ENCODE data around the gene CDK10.

Gene CDK10

DNA sequence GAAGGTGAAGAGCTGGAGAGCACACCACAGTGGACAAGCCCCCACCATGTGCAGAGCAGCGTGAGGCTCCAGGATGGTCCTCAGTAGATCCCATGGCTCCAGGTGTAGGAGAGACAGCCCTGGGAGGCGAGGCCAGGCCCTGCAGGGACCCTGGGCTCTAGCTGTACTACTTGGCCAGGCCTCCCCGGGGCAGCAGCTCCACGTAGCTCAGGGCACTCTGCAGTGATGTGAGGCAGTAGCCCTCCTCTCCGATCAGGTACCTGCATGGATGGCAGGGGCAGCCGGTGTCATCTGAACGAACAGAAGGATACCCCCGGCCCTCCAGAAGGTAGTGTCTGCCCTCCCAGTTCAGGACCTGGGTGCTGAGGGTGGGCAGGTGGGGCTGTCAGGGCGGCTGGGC, 21.2 kb downstream of the CDK10 start:
- Histone ChIP-seq H3K9me3 (ENCODE audit: control insufficient read depth, insufficient read depth, low read length) (no peaks in the 10 kb centered on the region), H3K4me3 (ENCODE audit: low read length) (no peak overlapping the region)
- TF ChIP-seq EZH2phosphoT487 (IDR thresholded peaks at IDR 0.05; ENCODE audit: borderline replicate concordance, low read length): no peak
- TF ChIP-seq, protein P1, sequence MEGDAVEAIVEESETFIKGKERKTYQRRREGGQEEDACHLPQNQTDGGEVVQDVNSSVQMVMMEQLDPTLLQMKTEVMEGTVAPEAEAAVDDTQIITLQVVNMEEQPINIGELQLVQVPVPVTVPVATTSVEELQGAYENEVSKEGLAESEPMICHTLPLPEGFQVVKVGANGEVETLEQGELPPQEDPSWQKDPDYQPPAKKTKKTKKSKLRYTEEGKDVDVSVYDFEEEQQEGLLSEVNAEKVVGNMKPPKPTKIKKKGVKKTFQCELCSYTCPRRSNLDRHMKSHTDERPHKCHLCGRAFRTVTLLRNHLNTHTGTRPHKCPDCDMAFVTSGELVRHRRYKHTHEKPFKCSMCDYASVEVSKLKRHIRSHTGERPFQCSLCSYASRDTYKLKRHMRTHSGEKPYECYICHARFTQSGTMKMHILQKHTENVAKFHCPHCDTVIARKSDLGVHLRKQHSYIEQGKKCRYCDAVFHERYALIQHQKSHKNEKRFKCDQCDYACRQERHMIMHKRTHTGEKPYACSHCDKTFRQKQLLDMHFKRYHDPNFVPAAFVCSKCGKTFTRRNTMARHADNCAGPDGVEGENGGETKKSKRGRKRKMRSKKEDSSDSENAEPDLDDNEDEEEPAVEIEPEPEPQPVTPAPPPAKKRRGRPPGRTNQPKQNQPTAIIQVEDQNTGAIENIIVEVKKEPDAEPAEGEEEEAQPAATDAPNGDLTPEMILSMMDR (IDR thresholded peaks at IDR 0.05; ENCODE audit: low read depth, low read length, poor library complexity, severe bottlenecking): no peak

DNA sequence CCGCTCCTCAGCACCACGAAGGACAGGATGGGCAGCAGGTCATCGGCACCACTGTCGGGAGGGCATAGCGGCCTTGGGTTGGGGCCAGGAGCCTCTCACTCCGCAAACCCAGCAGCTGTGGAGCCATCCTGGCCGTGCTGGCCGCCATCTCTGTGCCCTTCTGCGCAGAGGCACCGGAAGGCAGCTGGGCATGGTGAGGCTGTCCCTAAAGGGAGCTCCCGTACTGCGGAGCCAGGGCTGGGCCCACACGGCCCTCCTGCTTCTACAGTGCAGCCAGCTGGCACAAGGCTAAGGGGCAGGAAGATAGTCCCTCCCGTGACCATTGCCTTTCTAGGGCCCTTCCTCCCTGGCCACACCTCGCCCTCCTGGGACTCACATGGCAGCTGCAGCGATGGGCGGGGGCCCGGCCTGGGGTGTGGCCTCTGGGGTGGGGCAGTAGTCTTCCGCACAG, 22.0 kb downstream of the CDK10 start:
- Histone ChIP-seq H3K4me2 (ENCODE audit: low read length) (no peak overlapping the region), H3K27me3 (ENCODE audit: control insufficient read depth, low read length) (no peaks in the 10 kb centered on the region), H3F3A (ENCODE audit: control insufficient read depth, insufficient read depth) (no peaks in the 10 kb centered on the region), H3K79me2 (ENCODE audit: control insufficient read depth, low read length) (peaks cover 15% of the 10 kb centered on the region), H3K4me1 (ENCODE audit: control insufficient read depth, low read length) (peaks cover 11% of the 10 kb centered on the region), H3K9me3 (ENCODE audit: control insufficient read depth, insufficient read depth, low read length) (no peaks in the 10 kb centered on the region), H3K27ac (ENCODE audit: low read depth, low read length) (no peak overlapping the region), H3K9me2 (replicated peaks; ENCODE audit: control insufficient read depth, low read length) (no peaks in the 10 kb centered on the region), H3K36me3 (ENCODE audit: control insufficient read depth, low read length) (peaks cover 6% of the 10 kb centered on the region; the same call in 1 of the 2 replicates), H3K4me3 (ENCODE audit: low read length) (no peak overlapping the region), H4K20me1 (ENCODE audit: control insufficient read depth, insufficient read depth, low read depth, low read length) (no peaks in the 10 kb centered on the region)
- TF ChIP-seq, protein P1 (IDR thresholded peaks at IDR 0.05; ENCODE audit: low read depth, low read length, poor library complexity, severe bottlenecking): no peak
- no peak for TF ChIP-seq EZH2phosphoT487 (IDR thresholded peaks at IDR 0.05; ENCODE audit: borderline replicate concordance, low read length)

More for the DNA sequence above, 21.2 kb downstream of the CDK10 start:
- Histone ChIP-seq H3K27me3 (ENCODE audit: control insufficient read depth, low read length) (no peaks in the 10 kb centered on the region), H3K36me3 (ENCODE audit: control insufficient read depth, low read length) (peaks cover 2% of the 10 kb centered on the region; the same call in 1 of the 2 replicates), H3K9me2 (replicated peaks; ENCODE audit: control insufficient read depth, low read length) (no peaks in the 10 kb centered on the region), H3K79me2 (ENCODE audit: control insufficient read depth, low read length) (peaks cover 10% of the 10 kb centered on the region), H3K27ac (ENCODE audit: low read depth, low read length) (no peak overlapping the region), H4K20me1 (ENCODE audit: control insufficient read depth, insufficient read depth, low read depth, low read length) (no peaks in the 10 kb centered on the region), H3K4me1 (ENCODE audit: control insufficient read depth, low read length) (peaks cover 8% of the 10 kb centered on the region), H3F3A (ENCODE audit: control insufficient read depth, insufficient read depth) (no peaks in the 10 kb centered on the region), H3K4me2 (ENCODE audit: low read length) (no peak overlapping the region)

DNA sequence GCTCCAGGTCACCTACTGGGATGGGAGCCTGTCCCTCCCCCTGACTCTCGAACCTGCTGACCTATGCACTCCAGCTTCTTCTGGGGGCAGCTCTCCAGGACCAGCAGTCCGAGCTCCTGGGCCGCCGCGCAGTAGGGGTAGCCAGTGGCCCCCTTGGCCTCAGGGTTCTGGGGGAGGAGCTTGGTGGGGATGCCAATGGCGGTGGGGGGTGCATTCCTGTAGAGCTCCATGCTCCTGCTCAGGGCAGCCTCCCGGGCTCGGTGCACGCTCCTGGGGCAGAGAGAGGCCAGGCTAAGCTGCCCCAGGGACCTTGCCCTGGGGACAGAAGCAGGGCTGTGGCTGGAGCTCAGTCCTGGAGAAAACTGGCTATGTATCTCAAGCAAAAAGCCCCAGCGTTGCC, 22.7 kb downstream of the CDK10 start:
- no peaks in the 10 kb centered on the region for H3K9me3 ChIP-seq (ENCODE audit: control insufficient read depth, insufficient read depth, low read length)
- H3K79me2 ChIP-seq (ENCODE audit: control insufficient read depth, low read length): peaks cover 16% of the 10 kb centered on the region
- TF ChIP-seq EZH2phosphoT487 (IDR thresholded peaks at IDR 0.05; ENCODE audit: borderline replicate concordance, low read length): no peak
- TF ChIP-seq, protein P1 (IDR thresholded peaks at IDR 0.05; ENCODE audit: low read depth, low read length, poor library complexity, severe bottlenecking): no peak
- no peaks in the 10 kb centered on the region for H3K9me2 ChIP-seq (replicated peaks; ENCODE audit: control insufficient read depth, low read length)
- H3F3A ChIP-seq (ENCODE audit: control insufficient read depth, insufficient read depth): no peaks in the 10 kb centered on the region
- no peaks in the 10 kb centered on the region for H3K27me3 ChIP-seq (ENCODE audit: control insufficient read depth, low read length)
- no peaks in the 10 kb centered on the region for H4K20me1 ChIP-seq (ENCODE audit: control insufficient read depth, insufficient read depth, low read depth, low read length)
- no peak overlapping the region for H3K4me3 ChIP-seq (ENCODE audit: low read length)
- peaks cover 11% of the 10 kb centered on the region for H3K4me1 ChIP-seq (ENCODE audit: control insufficient read depth, low read length)
- H3K27ac ChIP-seq (ENCODE audit: low read depth, low read length): no peak overlapping the region
- H3K36me3 ChIP-seq (ENCODE audit: control insufficient read depth, low read length): peaks cover 8% of the 10 kb centered on the region
- no peak overlapping the region for H3K4me2 ChIP-seq (ENCODE audit: low read length)
